HG03432 (cell line): ENCODE measurements around the gene FBXL4.

Experiments
- ATAC-seq: cut with Tn5 transposase; IDR thresholded peaks from one replicate; pipeline ENCODE4 v1.9.1; 2021; ENCODE audit warnings: mild to moderate bottlenecking, moderate library complexity; ENCODE audit not compliant: unreplicated experiment

FBXL4 gene

GRCh38 chr6:98887650-98888049, 60.1 kb downstream of the FBXL4 start:
- no peak for ATAC-seq

DNA sequence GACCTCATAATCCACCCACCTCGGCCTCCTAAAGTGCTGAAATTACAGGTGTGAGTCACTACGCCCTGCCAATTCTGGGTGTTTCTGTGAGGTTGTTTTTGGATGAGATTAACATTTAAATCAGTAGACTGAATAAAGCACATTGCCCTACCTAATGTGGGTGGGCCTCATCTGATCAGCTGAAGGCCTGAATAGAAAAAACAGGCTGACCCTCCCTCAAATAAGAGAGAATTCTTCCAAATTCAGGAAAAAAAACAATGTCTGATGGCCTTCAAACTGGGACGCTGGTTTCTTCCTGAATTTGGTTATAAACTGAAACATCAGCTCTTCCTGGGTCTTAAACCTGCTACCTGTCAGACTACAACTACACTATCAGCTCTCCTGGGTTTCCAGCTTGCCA, 62.4 kb downstream of the FBXL4 start:
- no peak for ATAC-seq

GRCh38 chr6:98880486-98880885, 67.3 kb downstream of the FBXL4 start:
- peak; percentile 97 for ATAC-seq

GRCh38 chr6:98877250-98877649, 70.5 kb downstream of the FBXL4 start:
- ATAC-seq: no peak

DNA sequence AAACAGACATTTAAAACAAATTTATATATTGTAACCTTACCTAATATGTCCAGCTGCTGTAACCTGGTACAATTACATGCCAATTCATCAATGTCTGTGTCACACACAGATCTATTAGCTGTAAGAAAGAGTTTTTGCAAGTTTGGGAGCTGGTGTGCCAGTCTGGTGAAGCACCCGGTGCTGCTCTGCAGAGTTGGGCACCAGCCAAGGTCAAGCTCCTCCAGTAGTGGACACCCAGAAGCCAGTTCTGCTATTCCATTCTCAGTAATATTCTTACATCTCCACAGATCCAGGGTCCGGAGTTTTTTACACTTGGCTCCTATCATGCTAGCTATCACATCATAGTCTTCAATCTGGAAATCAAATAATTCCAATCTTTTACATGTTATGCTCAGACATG, 72.4 kb downstream of the FBXL4 start:
- ATAC-seq: no peak

DNA sequence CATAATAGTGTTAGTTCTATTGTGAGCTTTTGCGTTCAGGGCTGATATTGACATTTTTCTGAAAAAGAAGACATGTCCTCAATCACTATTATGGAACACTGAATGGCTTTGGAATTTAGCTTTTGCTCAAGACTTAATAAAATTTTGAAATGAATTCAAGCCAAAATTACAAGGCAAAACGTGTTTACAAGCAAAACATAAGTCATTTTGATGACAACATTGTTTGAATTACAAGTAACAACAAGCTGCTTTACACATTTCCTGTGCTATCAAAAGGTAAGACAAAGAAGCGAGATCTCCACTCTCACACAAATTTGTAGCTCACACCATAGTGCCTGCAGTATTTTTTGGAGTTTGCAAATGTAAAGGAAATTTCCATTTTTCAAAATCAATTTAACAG, 75.9 kb downstream of the FBXL4 start:
- no peak for ATAC-seq

GRCh38 chr6:98871057-98871456, 76.7 kb downstream of the FBXL4 start:
- ATAC-seq: no peak

DNA sequence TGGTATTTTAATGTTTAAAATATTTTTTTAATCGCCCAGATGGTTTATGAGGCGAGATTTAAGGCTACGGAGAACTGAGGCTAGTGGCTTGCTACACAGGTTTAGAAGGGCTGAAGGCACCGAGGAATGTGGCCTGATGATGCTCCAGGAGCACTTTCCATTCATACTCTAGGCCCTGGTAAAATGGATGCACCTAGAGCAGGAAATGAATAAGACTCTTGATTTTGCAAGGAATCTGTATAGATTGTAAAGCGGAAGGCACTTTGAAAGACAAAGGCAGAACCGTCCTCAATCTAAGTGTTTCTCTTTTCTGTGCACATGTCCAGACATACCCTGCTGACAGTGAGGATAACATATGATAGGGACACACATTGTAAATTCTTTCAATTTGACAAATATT, 83.2 kb downstream of the FBXL4 start:
- no peak for ATAC-seq

DNA sequence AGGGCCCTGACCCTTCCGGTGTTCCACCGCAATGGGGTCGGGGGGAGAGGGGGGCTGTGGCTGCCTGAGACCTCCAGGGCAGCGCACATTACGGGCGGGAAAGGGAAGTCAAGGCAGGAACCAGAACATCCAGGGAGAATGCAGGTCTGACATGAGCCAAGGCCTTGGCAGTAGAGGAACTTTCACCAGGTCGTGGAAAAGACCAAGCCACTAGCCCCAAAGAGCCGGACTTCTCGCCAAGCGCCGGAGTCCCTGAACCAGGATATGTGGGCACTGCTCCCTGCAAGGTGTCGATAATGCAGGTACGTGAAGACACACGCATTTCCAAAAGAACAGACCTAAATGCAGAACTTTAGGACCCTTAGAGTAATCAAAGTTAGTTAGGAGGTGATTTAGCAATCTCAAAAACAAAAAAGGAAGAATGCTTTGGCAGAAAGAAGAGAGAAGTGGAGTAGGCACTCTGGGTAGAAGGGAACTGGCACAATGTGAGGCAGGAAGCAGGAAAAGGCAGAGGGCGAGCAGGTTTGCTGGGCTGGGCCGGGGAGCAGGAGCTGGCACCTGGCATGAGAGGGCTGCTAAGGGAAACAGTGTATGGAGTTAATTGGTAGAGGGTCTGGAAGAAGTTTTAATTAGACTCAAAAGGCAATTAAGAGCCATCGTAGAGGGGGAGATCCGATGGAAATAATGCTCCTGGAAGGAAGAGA, 99.1 kb downstream of the FBXL4 start:
- no peak for ATAC-seq

DNA sequence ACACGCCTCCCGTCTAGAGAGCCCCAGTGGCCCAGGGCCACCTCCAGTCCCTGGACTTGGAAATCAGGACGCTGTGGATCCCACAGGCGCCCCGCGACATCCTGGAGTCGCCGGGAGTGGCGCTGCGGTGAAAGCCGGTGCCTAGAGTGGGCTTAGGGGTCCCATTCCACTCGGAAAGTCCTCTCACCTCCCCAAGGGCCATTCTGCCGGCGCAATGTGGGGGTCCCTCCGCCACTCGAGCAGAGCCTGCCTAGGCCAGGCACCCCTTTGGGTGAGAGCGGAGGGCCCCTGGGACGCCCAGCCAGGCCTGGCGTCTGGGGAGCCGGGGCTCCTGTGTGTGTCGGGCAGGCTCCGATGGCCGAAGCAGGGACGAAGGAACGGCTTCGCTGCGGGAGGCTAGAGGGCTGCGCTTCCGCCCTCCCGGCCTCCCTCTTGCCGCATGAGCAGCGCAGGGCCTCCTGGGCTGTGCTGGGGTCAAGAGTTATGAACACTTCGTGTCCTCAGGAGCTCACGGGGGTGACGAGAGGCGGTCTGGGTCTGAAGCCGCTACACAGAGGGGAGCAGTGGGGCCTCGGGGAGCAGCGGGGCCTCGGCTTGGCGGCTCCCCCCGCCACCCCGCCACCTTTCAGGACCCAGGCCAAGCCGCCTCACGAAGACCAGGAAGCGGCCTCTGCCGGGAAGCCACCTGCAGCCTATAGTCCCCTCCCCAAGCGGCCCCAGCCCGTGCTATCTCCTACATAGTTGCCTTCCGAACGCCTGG, 99.8 kb downstream of the FBXL4 start:
- peak; percentile 63 for ATAC-seq

- ATAC-seq: no peak
These were observed 100.3 kb downstream of the FBXL4 start for GRCh38 chr6:98847416-98847778.

GRCh38 chr6:98846021-98846380, 101.7 kb downstream of the FBXL4 start:
- no peak for ATAC-seq

- peak; percentile 57 for ATAC-seq
These were observed 102.3 kb downstream of the FBXL4 start for GRCh38 chr6:98845211-98846020.

DNA sequence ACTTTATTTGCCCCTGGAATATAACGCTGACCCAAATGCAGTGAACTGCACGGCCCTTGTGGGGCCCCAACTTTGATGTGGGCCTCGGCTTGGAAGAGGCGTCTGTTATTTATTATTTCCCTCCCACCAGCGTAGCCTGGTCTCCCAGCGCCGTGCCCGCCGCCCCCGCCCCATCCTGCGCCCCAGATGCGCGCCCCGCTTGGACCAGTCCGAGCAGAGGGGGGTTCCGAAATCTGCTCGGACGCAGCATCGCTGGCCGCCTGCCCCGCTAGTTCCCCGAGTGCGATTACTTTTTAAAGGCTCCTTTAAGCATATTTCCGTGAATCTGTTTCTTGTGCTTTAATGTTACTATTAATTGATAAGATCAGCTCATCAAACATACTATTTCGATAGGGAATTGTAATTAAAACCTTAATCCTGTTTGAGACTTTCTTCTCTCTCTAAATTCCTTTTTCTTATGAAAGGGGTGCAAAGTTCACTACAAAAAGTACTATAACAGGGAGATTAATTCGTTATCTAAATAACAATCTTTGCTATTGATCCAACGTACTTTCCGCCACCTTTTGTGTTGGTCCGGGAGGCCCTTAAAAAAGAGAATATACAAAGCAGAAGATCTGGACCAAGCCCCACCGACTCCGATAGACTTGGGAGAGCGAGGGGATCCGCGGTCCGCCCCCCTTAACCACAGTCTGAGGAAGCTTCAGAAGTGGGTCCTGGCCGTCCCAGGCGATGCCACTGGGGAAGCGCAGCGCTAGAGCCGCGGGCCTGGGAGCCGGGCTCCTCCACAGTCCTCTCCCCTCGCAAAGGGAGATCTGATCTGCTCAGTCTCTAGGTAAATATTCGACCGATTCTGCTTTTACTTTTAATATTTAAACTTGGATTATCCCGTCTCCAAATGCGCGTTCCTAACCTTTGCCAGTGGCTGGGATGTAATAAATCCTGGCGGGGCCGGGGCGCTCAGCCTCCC, 103.2 kb downstream of the FBXL4 start:
- no peak for ATAC-seq

DNA sequence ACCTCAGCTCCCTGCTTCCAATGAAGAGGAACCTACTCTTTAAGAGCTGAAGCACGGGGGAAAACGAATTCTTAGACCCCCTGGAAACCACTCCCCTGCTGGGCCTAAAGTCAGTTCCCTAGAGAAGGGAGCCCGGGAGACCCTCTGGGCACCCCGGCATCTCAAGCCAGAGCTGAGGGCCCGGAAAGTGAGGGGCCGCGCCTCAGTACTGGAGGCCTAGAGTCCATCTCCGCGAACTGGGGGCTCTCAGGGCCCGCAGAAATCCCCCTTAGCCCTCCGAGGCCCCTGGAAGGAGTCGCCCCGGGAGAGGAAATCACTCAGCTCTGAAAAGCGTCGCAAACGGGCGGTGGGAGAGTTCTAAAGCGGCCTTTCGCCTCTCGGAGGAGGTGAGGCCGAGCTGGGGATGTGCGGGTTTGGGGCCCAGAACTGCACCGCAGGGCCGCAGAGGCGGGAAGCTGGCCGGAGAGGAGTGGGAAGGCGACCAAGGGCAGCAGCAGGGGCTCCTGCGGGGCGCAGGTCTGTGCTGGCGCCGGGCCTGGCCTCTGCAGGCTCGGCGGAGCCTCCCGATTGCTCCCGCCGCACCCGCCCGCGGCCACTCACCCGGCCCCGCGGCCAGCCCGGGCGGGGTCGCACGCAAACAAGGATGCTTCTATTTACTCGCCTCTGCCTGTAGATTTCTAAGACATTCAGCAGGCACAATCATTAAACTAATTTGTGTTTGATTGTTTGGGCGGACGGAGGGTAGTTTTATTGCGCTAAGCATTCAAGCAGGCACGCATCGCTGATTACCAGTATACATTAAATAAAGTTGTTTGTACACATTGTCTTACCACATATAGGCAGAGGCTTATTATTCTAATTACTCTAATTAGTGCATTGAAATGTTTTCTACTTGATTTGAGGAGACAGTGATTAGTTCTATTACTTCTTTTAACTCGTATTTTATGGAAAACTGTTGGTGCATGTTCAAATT, 104.2 kb downstream of the FBXL4 start:
- ATAC-seq: no peak

DNA sequence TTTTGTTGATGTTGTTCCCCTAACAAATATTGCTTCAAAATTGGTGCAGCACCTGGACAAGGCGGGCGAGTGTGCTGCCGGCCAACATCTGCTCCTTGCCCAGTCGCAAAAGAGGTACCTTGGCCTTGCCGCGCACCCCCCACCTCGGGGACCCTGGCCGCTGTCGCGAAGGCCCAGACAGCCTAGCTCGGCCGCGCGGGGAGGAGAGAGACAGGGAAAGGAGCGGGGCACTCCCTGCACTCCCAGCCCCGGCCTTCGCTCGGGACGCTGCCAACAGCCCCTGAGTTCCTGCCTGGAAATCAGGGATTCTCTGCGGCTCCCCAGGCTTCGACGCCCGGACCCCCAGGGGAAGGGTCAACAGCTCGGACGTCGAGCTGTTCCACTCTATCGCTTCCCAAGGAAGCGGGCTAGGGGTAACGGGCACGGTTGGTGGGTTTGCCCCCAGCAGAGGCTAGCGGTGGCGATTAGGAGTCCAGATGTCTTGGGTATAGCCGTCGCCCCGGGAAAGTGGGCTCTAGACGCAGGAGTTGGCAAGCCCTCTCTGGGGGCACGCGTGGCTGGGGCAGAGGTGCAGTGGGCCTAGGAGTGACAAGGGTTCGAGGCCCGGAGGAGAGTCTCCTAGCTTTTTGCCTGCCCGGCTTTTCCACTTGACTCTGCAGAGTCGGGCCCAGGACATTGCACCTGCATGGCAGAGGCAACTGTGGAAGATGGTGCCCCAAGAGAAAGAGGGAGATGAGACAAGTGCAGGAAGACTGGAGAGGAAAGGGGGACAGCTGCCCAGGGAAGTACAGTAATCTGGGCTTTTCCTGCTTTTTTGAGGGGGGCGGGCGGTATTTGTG, 105.2 kb downstream of the FBXL4 start:
- ATAC-seq: no peak

- ATAC-seq: no peak
These were observed 106.0 kb downstream of the FBXL4 start for GRCh38 chr6:98841621-98842341.

DNA sequence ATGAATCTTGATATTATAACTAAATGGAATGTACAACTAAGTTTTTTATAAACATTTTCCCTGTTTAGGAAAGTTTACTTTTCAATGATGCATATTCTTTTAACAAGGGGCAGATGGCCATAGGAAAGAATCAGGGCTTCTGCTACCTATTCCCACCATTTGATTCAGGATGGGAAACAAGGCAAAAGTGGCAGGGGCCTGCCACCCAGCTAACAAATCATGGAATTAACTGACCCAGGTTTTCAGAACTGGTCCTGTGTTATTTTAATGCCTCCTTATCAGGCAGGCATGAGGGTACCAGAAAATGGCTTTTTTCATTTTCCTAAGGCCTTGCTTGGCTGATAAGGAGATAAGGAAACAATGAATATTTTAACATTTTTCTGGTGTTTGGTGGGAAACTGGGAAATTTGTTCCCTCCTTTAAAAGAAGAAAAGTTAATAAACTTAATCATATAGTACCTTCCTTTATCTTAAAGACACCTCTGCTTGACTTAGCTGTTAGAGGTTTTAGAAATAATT, 106.7 kb downstream of the FBXL4 start:
- ATAC-seq: no peak
